Skeletal muscle satellite cell (primary cell): ENCODE results near the gene TBC1D2B. TPM values are rescaled to one million over a fixed set of nuclear protein-coding genes. Genes with fewer than 3 reads are reported as not detected.
"Not testable (repeated sequence)": the region's sequence is repeated elsewhere in the genome, so short reads cannot be mapped to it uniquely, and the experiment has no call there.

ENCODE experiments used
- H3K27me3 ChIP-seq: 2 replicates; pipeline ENCODE4 v1.7.0; 2013; ENCODE audit warnings: low read length; ENCODE audit not compliant: control insufficient read depth, insufficient read depth
- H3K36me3 ChIP-seq: 2 replicates; pipeline ENCODE4 v1.7.0; 2013; ENCODE audit warnings: mild to moderate bottlenecking, control low read depth, low read length; ENCODE audit not compliant: insufficient read depth
- H3K4me1 ChIP-seq: 2 replicates; pipeline ENCODE4 v1.7.0; 2013; ENCODE audit warnings: low read length; ENCODE audit not compliant: control insufficient read depth, insufficient read depth
- H3K4me2 ChIP-seq: 2 replicates; pipeline ENCODE4 v1.7.0; 2013; ENCODE audit warnings: mild to moderate bottlenecking, low read length
- H3K4me3 ChIP-seq: 2 replicates; pipeline ENCODE4 v1.7.0; 2013; ENCODE audit warnings: low read length
- H3K9ac ChIP-seq: 2 replicates; pipeline ENCODE4 v1.7.0; 2013; ENCODE audit warnings: mild to moderate bottlenecking, low read depth, low read length, moderate library complexity
- H3K9me3 ChIP-seq: replicated peaks from 2 replicates; pipeline ENCODE4 v1.7.0; 2013; ENCODE audit warnings: mild to moderate bottlenecking, control low read depth, low read length
- small RNA-seq: library from RNA; depleted of rRNA; stranded (forward); fragments of <200 nt; gene quantifications from one replicate; pipeline ENCODE3, GENCODE V24; 2012

Gene TBC1D2B

GRCh38 chr15:77952928-77953446, 124.5 kb downstream of the TBC1D2B start:
- H3K9me3 ChIP-seq, H3K4me1 ChIP-seq, H3K4me2 ChIP-seq, H3K36me3 ChIP-seq, H3K27me3 ChIP-seq, H3K4me3 ChIP-seq, H3K9ac ChIP-seq: not testable (repeated sequence)

DNA sequence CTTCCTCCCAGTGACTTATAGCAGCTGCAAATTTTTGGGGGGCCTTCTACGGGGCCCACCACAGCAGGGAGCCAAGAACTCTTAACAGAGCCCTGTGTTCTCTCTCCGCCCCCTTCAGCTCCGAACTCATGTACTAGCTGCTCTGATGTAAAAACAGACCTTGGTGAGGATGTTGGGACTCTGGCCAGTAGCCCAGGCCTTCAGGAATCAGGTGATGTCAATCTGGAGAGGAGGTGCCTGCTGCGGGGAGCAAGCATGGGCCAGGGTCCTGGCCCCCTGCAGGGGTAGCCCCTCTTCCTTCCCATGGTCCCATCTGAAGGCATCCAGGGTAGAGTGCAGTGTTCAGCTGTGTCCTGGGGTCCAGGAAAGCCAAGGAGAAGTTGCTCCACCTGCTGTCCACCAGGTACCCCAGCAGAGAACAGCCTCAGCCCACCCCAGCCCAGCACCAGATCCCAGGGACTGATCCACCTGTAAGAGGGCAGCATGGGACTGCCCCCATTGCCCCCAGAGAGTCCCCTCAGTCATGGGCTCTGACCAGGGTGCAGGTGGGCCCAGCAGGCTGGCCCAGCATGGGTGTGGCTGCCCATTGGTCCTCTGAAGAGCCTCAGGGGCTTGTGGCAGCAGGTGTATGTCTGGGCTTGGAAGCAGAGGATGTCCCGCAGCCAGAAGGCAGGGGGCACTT, 126.3 kb downstream of the TBC1D2B start:
- H3K4me2 ChIP-seq: not testable (repeated sequence)

GRCh38 chr15:77950470-77950869, 127.0 kb downstream of the TBC1D2B start:
- not testable (repeated sequence) for H3K9me3 ChIP-seq, H3K4me1 ChIP-seq, H3K36me3 ChIP-seq, H3K9ac ChIP-seq, H3K4me2 ChIP-seq, H3K27me3 ChIP-seq, H3K4me3 ChIP-seq

More for the DNA sequence above, 126.3 kb downstream of the TBC1D2B start:
- H3K9ac ChIP-seq, H3K36me3 ChIP-seq, H3K9me3 ChIP-seq, H3K4me3 ChIP-seq, H3K4me1 ChIP-seq, H3K27me3 ChIP-seq: not testable (repeated sequence)

GRCh38 chr15:77945566-77945965, 131.9 kb downstream of the TBC1D2B start:
- H3K4me1 ChIP-seq: peaks cover 10% of the 10 kb centered on the region
- no peak overlapping the region for H3K4me3 ChIP-seq
- H3K4me2 ChIP-seq: no peak overlapping the region
- H3K9me3 ChIP-seq: no peaks in the 10 kb centered on the region
- H3K27me3 ChIP-seq: no peaks in the 10 kb centered on the region
- H3K9ac ChIP-seq: no peak overlapping the region
- no peaks in the 10 kb centered on the region for H3K36me3 ChIP-seq

Small RNA genes lying within 50 kb of the gene (small RNA-seq; reads per million reads assigned to genes)
- gene RF00092: not detected
